GM11168 (cell line): ENCODE results near the gene UBE2Z.
"Not testable (repeated sequence)": the region's sequence is repeated elsewhere in the genome, so short reads cannot be mapped to it uniquely, and the experiment has no call there.

ENCODE experiments used
- in situ Hi-C: fragments of 300-500 bp; cut with MboI; formaldehyde crosslinking; loops from one replicate; pipeline ENCODE4 v1.12.0; 2022; ENCODE audit warnings: low sequenced_read_pairs; ENCODE audit not compliant: unreplicated experiment

The UBE2Z gene

DNA sequence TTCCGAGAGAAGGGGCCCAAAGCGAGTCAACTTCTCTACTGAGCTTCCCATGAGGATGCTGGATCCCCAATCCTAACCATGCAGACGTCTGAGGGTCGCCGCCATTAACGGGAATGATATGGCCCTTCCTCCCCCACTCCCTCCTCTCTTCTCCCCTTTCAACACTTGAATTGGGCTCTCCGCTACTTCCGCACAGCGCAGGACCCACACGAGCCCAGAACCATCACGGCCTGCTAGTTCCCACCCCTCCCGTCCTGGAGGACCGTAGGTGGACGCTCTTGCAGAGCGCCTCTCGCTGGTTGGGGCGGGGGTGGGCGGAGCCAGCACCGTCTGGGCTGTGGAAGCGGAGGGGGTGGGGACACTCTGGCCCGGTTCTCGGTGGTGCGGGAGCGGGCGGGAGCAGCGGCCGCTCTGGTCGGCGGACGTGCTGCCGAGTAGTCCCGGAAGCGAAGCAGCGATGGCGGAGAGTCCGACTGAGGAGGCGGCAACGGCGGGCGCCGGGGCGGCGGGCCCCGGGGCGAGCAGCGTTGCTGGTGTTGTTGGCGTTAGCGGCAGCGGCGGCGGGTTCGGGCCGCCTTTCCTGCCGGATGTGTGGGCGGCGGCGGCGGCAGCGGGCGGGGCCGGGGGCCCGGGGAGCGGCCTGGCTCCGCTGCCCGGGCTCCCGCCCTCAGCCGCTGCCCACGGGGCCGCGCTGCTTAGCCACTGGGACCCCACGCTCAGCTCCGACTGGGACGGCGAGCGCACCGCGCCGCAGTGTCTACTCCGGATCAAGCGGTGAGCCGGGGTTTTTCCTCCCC lies at the start of gene UBE2Z:
TSS of gene UBE2Z (plus strand) at position 361 of the 797 bp plus-strand sequence. CDS start at position 458, 97 bp downstream.
- in situ Hi-C loops: no loop called here

DNA sequence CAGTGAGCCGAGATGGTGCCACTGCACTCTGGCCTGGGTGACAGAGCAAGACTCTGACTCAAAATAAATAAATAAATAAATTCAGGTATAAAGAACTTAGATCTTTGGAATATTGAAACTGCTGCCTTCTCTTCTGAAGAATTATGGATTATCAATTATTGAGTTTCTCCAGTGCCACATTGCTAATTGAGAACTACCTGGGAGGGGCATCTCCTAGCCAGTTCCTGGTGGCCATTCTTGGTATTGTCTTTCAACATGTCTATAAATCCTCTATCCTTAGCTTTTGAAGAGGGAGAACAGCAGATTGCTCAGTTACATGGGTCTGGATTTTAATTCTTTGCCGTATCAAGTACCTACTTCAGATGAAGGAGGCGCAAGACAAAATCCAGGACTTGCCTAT lies 48.2 kb upstream of the UBE2Z start:
- in situ Hi-C loops: no loop called here

DNA sequence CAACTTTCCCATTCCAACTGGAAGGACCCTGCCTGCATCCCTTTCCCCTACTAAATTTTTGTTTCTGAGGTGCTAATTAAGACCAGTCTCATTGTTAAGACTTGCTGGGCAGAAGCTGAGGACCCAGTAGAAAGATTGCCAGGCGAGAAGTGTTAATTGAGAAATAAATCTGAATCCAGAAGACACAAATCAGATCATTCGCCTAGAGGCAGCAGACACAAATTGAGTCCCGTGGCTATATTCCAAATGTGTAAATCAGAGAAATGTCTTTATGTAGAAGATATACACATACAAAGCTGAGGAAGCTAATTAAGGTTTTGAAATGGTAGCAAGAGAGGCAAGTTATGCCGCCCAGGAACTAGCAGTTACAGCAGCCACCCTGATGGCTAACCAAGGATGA lies 47.8 kb upstream of the UBE2Z start:
- in situ Hi-C loops: no loop called here

DNA sequence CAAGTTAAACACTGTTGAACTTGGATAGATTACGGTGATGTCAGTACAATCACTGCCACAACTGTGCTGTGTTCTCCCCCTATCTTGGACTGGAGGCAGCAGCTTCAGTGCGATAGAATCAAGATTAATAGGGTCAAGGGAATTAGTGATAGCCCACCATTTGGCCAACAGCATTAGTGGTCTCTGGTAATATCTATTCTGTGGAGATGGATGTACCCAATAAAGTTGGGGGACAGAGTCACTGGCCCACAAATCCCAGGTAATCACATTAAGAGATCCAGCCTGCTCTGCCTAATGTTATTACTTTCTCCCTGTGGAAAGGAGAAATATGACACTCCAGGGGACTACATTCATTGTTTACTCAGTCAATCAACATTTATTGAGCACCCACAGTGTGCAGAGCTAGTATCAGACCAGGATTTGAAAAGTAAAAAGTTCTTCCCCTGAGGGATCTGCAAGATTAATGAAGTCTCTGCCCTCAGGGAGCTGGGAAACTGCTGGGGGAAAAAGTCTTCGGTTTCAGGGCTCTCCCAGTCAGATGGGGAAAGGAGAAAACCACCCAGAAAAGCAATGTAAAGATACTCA lies 39.2 kb upstream of the UBE2Z start:
- in situ Hi-C loops: no loop called here

DNA sequence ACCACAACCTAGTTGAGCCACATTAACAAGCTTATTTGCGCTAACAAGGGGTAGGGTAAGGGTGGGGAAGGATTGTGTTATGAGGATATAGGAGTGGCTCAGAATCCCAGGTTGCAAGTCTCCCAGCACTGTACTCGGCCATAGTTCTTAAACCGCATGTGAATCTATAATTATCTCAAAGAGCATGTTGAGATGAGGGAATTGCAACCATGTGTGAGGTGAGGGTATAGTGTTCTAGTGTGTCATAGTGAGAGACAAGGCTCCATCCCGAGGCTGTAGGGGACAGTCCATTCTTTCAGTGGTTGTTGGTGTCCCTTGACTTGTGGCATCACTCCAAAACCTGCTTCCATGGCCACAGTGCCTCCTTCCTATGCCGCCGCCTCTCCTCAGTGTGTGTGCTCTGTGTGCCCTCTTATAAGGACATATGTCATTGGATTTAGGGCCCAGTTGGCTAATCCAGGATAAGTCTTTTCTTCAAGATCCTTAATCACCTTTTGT lies 38.3 kb upstream of the UBE2Z start:
- in situ Hi-C loops: no loop called here

DNA sequence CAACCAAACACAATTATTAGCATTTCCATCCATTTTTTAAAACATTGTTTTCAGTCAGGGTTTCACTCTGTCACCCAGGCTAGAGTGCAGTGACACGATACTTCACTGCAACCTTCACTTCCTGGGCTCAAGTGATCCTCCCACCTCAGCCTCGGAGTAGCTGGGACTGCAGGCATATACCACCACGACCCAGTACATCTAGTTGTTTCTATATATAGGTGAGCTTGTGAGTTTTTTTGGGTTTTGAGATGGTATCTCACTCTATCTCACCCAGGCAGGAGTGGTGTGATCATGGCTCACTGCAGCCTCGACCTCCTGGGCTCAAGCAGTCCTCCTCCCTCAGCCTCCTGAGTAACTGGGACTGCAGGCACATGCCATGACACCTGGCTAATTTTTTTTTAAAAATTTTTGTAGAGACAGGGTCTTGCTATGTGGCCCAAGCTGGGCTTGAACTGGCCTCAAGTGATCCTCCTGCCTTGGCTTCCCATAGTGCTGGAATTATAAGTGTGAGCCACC lies 37.1 kb upstream of the UBE2Z start:
- in situ Hi-C loops: no loop called here

DNA sequence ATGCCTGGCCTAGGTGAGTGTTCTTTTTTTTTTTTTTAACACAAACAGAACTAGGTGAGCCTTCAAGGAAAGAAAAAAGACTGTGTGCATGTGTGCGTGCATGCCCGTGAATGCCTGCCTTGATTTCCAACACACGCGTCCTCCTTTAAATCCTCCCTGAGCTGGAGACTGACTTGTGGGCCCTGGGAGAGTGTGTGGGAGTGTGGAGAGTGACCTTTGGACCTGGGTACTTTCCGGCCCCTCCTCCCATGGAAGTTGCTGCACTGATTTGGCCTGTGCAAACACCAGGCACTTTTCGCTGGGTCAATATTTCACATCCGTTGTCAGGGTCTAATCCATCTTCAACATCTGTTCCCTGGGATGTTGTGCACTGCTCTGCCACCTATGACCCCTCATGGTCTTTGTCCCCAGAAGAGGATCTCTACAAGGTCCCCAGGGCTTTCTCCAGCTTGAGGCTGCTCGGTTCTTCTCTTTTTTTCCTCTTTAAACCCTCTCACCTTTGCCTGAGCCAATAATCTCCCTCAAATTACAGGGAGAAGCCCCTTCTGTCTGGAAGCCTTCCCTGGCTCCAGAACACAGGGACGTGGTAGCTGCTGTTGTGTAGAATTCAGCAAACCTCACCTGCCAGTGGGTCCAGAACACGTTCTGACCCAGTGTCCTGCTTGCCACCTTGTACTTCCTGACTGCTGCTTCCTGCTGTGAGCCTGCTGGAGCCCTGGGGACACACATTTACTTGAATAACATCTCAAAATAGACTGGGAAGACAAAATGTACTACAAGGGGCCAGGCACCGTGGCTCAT lies 36.5 kb upstream of the UBE2Z start:
- in situ Hi-C loops: no loop called here

DNA sequence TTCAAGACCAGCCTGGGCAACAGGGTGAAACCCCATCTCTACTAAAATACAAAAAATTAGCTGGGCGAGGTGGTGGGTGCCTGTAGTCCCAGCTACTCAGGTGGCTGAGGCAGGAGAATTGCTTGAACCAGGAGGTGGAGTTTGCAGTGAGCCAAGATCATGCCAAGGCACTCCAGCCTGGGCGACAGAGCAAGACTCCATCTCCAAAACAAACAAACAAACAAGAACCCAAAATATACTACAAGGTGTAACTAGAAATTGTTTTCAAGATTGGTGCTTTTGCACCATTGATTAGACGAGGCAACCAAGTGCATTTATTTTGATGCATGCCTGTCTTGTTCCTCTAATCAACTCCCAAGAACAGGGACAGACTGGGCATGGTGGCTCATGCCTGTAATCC lies 35.8 kb upstream of the UBE2Z start:
- in situ Hi-C loops: not testable (repeated sequence)

DNA sequence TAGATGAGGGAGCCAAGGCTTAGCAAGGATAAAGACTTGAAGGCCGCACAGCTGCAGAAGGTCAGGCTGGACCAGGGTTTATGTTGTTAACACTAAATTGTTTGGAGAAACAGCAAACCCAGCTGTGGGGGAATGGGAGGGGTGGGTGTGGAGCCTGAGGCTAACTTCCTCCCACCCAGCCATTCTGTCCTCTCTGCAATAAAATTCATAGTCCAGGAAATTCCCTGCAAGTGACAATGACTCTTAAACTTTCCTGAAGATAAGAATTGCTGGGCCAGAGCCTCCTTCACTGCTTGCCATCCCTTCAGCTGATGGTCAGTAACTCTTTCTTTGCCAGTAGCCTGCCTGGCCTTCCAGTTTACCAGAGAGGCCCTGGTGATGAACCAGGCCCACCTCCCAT lies 35.0 kb upstream of the UBE2Z start:
- in situ Hi-C loops: no loop called here

DNA sequence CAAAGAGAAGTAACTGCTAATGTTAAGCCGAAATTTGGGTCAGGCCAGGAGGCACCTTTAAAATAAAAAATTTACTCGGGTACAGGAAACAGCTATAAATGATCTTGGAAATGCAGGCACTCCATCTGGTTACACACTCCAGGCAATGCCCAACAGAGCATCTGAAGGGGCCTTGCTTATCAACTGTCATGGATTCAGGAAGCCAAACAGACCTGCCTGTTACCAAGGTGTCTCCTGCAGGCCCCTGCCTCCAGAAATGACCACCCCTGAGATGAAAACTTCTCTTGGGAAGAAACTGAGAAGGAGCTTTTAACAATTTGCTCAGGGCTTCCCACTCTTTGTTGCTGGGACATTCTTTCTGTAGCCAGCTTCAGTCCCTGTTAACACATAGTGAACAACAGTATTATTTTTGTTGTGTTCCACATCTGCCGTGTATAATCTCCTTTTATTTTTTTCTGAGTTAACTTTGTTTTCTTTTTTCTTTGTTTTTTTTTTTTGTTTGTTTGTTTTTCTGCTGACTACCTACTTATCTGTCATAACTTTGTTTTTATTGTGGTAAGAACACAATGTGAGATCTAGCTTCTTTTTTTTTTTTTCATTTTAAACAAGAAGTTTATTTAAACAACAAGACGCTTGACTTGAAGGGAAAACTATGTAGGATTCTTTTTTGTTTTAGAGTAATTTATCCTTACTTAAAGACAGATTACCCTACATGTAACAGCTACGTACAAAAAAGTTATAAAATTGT lies 34.3 kb upstream of the UBE2Z start:
- in situ Hi-C loops: no loop called here

DNA sequence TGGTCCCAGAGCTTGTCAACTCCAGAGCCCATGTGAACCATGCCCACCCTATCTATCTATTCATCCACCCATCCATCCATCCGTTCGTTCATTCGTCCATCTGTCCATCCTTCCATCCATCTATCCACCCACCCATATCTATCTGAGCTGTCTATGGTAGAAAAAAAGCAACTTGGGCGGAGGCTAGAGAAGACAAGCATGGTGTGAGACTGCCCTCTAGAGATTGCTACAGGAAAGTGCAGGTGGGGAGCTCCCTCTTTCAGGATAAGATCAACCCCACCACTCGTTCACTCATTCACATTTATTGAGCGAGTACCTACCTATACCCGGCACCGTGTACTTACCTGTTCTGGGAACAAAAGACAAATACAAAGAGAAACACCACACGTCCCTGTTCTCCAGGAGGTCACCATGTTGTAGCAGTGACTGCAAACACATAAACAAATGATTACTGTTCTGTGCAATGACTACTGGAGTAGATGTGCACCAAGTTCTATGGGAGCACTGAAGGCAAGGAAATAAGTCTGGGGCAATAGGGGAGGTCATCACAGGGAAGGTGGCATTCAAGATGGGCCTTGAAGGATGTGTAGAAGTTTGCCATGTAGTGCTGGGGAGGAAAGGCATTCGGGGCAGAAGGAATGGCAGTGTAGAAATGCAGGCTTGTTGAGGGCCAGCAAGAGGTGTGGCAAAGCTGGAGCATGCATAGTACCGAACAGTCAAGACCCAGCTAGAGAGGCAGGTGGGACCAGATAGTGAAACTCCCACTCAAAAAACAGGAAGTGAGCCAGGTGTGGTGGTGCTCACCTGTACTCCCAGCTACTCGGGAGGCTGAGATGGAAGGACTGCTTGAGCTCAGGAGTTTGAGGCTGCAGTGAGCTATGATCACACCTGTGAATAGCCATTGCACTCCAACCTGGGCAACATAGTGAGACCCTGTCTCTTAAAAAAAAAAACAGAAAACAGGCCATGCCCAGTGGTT lies 29.0 kb upstream of the UBE2Z start:
- in situ Hi-C loops: no loop called here

DNA sequence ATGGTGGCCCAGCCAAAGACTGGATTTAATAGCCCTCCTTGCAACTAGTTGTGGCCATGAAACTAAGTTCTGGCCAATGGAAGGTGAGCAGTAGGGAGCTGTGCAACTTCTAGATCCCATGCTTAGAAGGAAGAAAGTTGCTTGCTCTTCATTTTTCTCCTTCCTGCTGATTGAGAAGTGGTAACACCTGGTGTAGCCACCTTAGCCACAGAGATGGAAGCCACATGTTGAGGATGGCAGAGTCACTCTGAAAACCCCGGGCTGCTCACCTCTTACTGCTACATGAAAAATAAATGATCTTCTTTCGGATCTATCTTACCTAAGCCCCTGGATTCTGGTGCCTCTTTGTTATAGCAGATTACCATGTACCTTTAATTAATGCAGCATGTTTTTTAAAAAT lies 25.9 kb upstream of the UBE2Z start:
- in situ Hi-C loops: loop anchor here (5.0 kb wide), 2 partner anchors 80 to 205 kb away; no protein-coding TSS in a partner anchor

DNA sequence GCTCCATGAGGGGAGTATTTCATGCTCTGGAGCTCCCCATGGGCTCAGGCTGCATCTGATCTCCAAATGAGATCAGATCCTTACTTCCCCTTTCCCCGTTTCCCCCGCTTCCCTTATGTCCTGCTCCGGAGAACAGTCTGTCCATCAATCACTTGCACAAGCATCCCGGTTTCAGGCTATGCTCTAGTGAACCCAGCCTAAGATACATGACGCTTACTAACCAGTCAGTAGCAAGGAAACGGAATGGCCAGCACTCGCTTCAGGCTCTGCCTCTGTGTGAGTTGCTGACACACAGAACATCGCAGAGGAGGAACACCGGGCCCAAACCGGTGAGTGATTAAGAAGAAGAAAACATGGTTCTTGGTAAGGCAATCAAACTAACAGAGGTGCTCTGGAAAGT lies 25.0 kb upstream of the UBE2Z start:
- in situ Hi-C loops: loop anchor here (5.0 kb wide), 2 partner anchors 81 to 206 kb away; no protein-coding TSS in a partner anchor

DNA sequence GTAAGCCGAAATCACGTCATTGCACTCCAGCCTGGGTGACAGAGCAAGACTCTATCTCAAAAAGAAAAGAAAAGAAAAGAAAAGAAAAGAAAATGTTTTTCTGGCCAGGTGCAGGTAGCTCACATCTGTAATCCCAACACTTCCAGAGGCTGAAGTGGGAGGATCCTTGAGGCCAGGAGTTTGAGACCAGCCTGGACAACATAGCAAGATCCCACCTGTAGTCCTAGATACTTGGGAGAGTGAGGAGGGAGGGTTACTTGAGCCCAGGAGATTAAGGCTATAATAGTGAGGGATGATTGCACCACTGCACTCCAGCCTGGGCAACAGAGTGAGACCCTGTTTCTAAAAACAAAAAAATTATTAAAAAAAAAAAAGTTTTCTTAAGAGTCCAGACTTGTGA lies 18.1 kb upstream of the UBE2Z start:
- in situ Hi-C loops: no loop called here

DNA sequence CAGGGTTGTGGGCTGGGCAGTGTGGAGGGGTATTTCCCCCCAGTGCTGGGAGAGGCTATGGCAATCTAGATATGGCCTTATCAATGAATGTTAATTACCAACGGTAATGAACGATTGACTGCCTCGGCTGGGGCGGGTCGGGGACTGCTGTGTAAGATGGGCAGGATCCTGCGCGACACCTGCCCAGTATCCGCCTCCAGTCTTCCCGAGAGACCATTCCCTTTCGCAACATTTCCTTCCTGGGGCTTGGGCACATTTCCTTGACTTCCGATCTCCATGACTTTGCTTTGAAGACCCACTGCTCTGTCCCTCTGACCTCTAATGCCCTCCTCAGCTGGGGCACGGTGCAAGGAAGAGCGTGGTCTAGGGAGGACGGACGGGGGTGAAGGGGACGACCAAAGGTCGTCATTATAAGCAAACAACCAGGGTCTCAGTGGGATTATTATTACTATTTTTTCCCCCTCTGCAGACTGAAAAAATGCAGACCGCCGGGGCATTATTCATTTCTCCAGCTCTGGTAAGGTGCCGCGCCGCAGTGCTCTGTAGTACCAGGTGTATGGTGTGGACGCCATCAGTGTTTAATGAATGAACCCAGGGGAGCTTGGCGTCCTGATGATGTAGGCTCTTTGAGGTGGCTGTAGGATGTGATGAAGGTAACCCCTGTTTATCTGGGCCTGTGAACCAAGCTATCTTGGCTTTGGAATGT lies 15.1 kb upstream of the UBE2Z start:
- in situ Hi-C loops: no loop called here

DNA sequence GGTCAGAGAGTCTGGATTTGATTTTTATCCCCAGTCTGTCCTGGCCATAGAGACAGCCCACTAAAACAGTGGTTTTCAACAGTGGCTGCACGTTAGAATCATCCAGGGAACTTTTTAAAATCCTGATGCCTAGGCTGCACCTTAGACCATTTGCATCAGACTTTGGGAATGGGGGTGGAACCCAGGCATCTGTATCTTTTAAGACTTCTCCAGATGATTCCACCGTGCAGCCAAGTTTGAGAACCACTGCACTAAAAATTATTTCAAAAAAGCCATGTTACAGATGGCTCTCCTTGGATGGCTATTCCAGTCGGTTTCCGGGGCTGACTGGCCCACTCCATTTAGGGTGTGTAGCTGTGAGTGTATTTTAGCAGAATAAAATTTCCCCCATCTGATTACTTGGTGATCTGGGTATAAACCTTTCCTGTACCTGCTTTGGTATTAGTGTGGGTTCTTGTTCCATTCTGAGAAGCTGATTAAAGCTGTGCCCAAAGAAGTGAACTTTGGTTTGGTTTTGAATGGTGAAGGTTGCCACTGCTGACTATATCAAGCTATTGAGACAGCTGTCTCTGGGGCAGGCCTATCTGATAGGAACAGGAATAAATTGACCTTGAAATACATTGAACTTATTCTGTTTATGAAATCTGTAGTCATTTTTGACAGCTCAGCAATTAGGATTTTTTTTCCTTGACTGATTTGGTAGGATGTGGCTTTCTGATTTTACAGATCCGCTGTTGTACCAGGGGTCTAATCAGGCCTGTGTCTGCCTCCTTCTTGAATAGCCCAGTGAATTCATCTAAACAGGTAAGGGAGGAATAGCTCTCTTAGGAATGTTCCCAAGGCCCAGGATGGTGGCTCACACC lies 14.3 kb upstream of the UBE2Z start:
- in situ Hi-C loops: no loop called here

DNA sequence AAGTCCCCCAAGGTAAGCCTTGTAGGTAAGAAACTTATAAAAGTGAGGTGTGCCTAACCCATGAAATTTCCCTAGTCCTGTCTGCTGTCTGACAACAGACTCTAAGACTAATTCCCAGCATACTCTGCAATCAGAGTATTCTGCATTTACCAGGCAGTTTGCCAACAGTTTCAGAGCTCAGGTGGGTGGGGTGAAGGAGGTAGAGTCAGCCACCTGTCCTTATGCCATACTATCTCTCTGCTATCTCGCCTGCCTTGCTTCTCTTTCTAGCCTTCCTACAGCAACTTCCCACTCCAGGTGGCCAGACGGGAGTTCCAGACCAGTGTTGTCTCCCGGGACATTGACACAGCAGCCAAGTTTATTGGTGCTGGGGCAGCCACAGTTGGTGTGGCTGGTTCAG lies 13.3 kb upstream of the UBE2Z start:
- in situ Hi-C loops: no loop called here
